ENCODE results near the gene ATP1B2.

Gene ATP1B2

GRCh38 chr17:7685533-7686221, 35.0 kb downstream of the ATP1B2 start:
- TF ChIP-seq, protein P1, sequence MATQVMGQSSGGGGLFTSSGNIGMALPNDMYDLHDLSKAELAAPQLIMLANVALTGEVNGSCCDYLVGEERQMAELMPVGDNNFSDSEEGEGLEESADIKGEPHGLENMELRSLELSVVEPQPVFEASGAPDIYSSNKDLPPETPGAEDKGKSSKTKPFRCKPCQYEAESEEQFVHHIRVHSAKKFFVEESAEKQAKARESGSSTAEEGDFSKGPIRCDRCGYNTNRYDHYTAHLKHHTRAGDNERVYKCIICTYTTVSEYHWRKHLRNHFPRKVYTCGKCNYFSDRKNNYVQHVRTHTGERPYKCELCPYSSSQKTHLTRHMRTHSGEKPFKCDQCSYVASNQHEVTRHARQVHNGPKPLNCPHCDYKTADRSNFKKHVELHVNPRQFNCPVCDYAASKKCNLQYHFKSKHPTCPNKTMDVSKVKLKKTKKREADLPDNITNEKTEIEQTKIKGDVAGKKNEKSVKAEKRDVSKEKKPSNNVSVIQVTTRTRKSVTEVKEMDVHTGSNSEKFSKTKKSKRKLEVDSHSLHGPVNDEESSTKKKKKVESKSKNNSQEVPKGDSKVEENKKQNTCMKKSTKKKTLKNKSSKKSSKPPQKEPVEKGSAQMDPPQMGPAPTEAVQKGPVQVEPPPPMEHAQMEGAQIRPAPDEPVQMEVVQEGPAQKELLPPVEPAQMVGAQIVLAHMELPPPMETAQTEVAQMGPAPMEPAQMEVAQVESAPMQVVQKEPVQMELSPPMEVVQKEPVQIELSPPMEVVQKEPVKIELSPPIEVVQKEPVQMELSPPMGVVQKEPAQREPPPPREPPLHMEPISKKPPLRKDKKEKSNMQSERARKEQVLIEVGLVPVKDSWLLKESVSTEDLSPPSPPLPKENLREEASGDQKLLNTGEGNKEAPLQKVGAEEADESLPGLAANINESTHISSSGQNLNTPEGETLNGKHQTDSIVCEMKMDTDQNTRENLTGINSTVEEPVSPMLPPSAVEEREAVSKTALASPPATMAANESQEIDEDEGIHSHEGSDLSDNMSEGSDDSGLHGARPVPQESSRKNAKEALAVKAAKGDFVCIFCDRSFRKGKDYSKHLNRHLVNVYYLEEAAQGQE (IDR thresholded peaks at IDR 0.05; ENCODE audit: low read depth): no peak
- TF ChIP-seq ZBTB7A (IDR thresholded peaks at IDR 0.05; ENCODE audit: low read depth) (no peak), YY1 (IDR thresholded peaks at IDR 0.05; ENCODE audit: low read depth) (peak; percentile 60), TAF1 (IDR thresholded peaks at IDR 0.05; ENCODE audit: low read depth) (peak; percentile 63; the same call in 1 of the 2 replicates), RAD21 (IDR thresholded peaks at IDR 0.05; ENCODE audit: low read depth) (no peak), EGR1 (IDR thresholded peaks at IDR 0.05) (no peak), CREB1 (IDR thresholded peaks at IDR 0.05; ENCODE audit: low read depth) (peak; percentile 48; the same call in 1 of the 2 replicates), TEAD4 (IDR thresholded peaks at IDR 0.05) (peak; percentile 39; the same call in 1 of the 2 replicates), EP300 (IDR thresholded peaks at IDR 0.05; ENCODE audit: borderline replicate concordance) (peak; percentile 27; the same call in 1 of the 2 replicates), TCF12 (IDR thresholded peaks at IDR 0.05; ENCODE audit: low read depth) (peak; percentile 60; the same call in 1 of the 2 replicates)
- TF ChIP-seq, protein P2, sequence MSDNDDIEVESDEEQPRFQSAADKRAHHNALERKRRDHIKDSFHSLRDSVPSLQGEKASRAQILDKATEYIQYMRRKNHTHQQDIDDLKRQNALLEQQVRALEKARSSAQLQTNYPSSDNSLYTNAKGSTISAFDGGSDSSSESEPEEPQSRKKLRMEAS (IDR thresholded peaks at IDR 0.05): peak; percentile 84

DNA sequence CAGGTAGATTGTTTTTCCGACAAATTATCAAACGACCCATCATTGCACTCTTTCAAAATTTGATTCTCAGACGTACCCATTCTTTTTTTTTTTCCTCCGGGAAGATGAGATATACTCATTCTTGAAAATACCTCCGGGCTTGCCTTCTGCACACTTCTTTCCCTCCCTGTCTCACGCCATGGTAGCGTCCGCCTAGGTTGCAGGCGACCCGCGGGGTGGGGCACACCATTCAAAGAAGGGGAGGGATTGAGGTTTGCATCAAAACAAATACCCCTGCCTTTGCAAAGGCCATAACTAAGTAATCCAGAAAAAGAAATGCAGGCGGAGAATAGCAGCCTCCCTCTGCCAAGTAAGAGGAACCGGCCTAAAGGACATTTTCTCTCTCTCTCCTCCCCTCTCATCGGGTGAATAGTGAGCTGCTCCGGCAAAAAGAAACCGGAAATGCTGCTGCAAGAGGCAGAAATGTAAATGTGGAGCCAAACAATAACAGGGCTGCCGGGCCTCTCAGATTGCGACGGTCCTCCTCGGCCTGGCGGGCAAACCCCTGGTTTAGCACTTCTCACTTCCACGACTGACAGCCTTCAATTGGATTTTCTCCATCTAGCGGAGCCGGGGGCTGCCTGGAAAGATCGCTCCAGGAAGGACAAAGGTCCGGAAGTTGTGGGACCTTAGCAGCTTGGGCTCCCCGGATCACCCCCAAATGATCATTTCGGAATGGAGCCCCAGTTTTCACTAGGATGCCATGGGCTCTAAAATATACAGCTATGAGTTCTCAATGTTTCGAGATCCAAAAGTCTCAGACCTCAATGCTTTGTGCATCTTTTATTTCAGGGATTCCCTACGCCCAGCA, 35.7 kb downstream of the ATP1B2 start:
- TF ChIP-seq FOXM1 (IDR thresholded peaks at IDR 0.05; ENCODE audit: borderline replicate concordance, low read depth) (0 out of 2 replicates have a peak, but pooled peaks have one; percentile 20), EGR1 (IDR thresholded peaks at IDR 0.05) (no peak), ZBTB7A (IDR thresholded peaks at IDR 0.05; ENCODE audit: low read depth) (no peak), TAF1 (IDR thresholded peaks at IDR 0.05; ENCODE audit: low read depth) (peak; percentile 69; the same call in 1 of the 2 replicates)

DNA sequence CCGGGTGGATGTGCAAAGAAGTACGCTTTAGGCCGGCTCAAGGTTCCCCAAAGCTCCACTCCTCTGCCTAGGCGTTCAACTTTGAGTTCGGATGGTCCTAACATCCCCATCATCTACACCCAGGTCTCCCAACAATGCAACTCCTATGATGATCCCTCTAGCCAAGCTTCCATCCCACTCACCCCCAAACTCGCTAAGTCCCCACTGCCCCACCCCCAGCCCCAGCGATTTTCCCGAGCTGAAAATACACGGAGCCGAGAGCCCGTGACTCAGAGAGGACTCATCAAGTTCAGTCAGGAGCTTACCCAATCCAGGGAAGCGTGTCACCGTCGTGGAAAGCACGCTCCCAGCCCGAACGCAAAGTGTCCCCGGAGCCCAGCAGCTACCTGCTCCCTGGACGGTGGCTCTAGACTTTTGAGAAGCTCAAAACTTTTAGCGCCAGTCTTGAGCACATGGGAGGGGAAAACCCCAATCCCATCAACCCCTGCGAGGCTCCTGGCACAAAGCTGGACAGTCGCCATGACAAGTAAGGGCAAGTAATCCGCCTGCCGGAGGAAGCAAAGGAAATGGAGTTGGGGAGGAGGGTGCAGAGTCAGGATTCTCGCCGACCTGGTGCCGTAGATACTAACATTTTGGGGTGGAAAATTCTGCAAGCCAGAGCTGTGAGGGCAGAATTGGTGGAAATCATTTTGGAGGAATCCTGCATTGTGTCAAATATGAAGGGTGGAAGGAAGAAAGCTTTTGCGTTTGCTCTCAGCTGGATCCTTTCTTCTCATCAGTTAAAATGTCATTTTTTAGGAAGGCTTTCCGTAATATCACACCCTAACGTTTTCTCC, 36.6 kb downstream of the ATP1B2 start, which contains the start of gene TP53:
TP53 (minus strand) TSS at position 419 of the 836 bp plus-strand sequence. CDS start 10,896 bp downstream, outside the sequence.
- TF ChIP-seq EP300 (IDR thresholded peaks at IDR 0.05; ENCODE audit: borderline replicate concordance) (no peak), TCF12 (IDR thresholded peaks at IDR 0.05; ENCODE audit: low read depth) (peak; percentile 60; the same call in 1 of the 2 replicates), CEBPB (IDR thresholded peaks at IDR 0.05) (peak; percentile 38; the same call in 1 of the 2 replicates), CREB1 (IDR thresholded peaks at IDR 0.05; ENCODE audit: low read depth) (no peak), TAF1 (IDR thresholded peaks at IDR 0.05; ENCODE audit: low read depth) (peak; percentile 87), TEAD4 (IDR thresholded peaks at IDR 0.05) (peak; percentile 25; the same call in 1 of the 2 replicates), EGR1 (IDR thresholded peaks at IDR 0.05) (peak; percentile 53), YY1 (IDR thresholded peaks at IDR 0.05; ENCODE audit: low read depth) (peak; percentile 99)
- TF ChIP-seq, protein P3, sequence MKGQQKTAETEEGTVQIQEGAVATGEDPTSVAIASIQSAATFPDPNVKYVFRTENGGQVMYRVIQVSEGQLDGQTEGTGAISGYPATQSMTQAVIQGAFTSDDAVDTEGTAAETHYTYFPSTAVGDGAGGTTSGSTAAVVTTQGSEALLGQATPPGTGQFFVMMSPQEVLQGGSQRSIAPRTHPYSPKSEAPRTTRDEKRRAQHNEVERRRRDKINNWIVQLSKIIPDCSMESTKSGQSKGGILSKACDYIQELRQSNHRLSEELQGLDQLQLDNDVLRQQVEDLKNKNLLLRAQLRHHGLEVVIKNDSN (IDR thresholded peaks at IDR 0.05): peak; percentile 60; the same call in 1 of the 2 replicates
- TF ChIP-seq, protein P2 (IDR thresholded peaks at IDR 0.05): peak; percentile 95
- TF ChIP-seq, protein P1 (IDR thresholded peaks at IDR 0.05; ENCODE audit: low read depth): no peak

- TF ChIP-seq TAF1 (IDR thresholded peaks at IDR 0.05; ENCODE audit: low read depth) (peak; percentile 54), EP300 (IDR thresholded peaks at IDR 0.05; ENCODE audit: borderline replicate concordance) (no peak), CREB1 (IDR thresholded peaks at IDR 0.05; ENCODE audit: low read depth) (0 out of 2 replicates have a peak, but pooled peaks have one; percentile 45), TCF12 (IDR thresholded peaks at IDR 0.05; ENCODE audit: low read depth) (peak; percentile 70; the same call in 1 of the 2 replicates), ZBTB7A (IDR thresholded peaks at IDR 0.05; ENCODE audit: low read depth) (no peak), FOXM1 (IDR thresholded peaks at IDR 0.05; ENCODE audit: borderline replicate concordance, low read depth) (peak; percentile 60; the same call in 1 of the 2 replicates), NFIC (IDR thresholded peaks at IDR 0.05) (no peak), EGR1 (IDR thresholded peaks at IDR 0.05) (peak; percentile 29; the same call in 1 of the 2 replicates), CEBPB (IDR thresholded peaks at IDR 0.05) (no peak), RAD21 (IDR thresholded peaks at IDR 0.05; ENCODE audit: low read depth) (peak; percentile 77), YY1 (IDR thresholded peaks at IDR 0.05; ENCODE audit: low read depth) (peak; percentile 82), TEAD4 (IDR thresholded peaks at IDR 0.05) (no peak)
- TF ChIP-seq, protein P2 (IDR thresholded peaks at IDR 0.05): peak; percentile 61; the same call in 1 of the 2 replicates
- TF ChIP-seq, protein P3 (IDR thresholded peaks at IDR 0.05): 0 out of 2 replicates have a peak, but pooled peaks have one; percentile 22
- TF ChIP-seq, protein P1 (IDR thresholded peaks at IDR 0.05; ENCODE audit: low read depth): no peak
These were observed 37.4 kb downstream of the ATP1B2 start, which contains the start of gene WRAP53 for GRCh38 chr17:7687908-7688807. WRAP53 (plus strand) TSS chr17:7688477; CDS start chr17:7688649, 172 bp downstream.

Measured in Ishikawa (cell line).